Coronary artery (tissue), 2 donors: ENCODE results near the gene RIBC2.
"Not testable (repeated sequence)": the region's sequence is repeated elsewhere in the genome, so short reads cannot be mapped to it uniquely, and the experiment has no call there.

Experiments used
- DNase-seq: peaks from one replicate; pipeline ENCODE4 v3.0.0-alpha.2; 2017; ENCODE audit warnings: low spot score
- H3K27ac ChIP-seq, 2 donors: fragments of 200-600 bp; sonication (generic); one replicate each; pipeline ENCODE4 v1.5.1; 2016 to 2019
- H3K4me3 ChIP-seq: fragments of 200-600 bp; sonication (generic); 2 replicates; pipeline ENCODE4 v1.5.1; 2016; ENCODE audit warnings: mild to moderate bottlenecking, moderate library complexity
- CTCF ChIP-seq: fragments of 200-600 bp; sonication (generic); IDR thresholded peaks from one replicate; pipeline ENCODE4 v1.5.1; 2019; ENCODE audit warnings: antibody characterized with exemption

Gene RIBC2

GRCh38 chr22:45448431-45448830 is 34.9 kb downstream of the RIBC2 start:
- DNase-seq, result peak; percentile 85
- no peak for TF ChIP-seq CTCF
- peak overlapping the region in 1 of 2 donors; percentile 1 for H3K27ac ChIP-seq

GRCh38 chr22:45449442-45449841 is 35.9 kb downstream of the RIBC2 start:
- peak overlapping the region in 1 of 2 donors; percentile 83 for H3K27ac ChIP-seq
- DNase-seq, result not testable (repeated sequence)

More at GRCh38 chr22:45448431-45448830, 34.9 kb downstream of the RIBC2 start:
- H3K4me3 ChIP-seq, result no peak overlapping the region

GRCh38 chr22:45450101-45450785 is 36.8 kb downstream of the RIBC2 start:
- DNase-seq, result no peak
- peak overlapping the region; percentile 48 to 83 for H3K27ac ChIP-seq
- TF ChIP-seq CTCF, result no peak

More at GRCh38 chr22:45449442-45449841, 35.9 kb downstream of the RIBC2 start:
- H3K4me3 ChIP-seq, result not testable (repeated sequence)

GRCh38 chr22:45450921-45451651 is 37.6 kb downstream of the RIBC2 start:
- Histone ChIP-seq H3K27ac (peak overlapping the region; percentile 48 to 83), H3K4me3 (no peak overlapping the region)
- TF ChIP-seq CTCF, result no peak
- DNase-seq, result no peak

More at GRCh38 chr22:45450101-45450785, 36.8 kb downstream of the RIBC2 start:
- H3K4me3 ChIP-seq, result no peak overlapping the region

DNA sequence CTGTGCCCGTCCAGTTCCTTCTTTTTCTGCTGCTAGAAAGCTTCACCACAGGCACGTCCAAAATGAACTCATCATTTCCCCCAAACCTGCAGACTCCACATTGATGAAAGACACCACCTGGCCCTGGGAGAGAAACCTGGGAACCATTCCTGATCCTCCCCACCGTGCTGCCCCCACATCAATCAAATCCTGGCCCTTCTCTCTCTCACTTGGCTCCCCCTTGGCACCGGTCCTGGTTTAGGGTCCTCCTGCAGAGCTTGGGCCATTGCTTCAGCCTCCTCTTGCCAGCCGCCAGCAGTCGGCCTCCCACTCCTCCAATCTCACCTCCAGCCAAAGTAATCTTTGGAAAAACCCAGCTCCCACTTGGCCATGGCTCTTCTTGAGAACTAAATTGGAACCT is 38.5 kb downstream of the RIBC2 start:
- DNase-seq, result no peak
- no peak for TF ChIP-seq CTCF
- H3K27ac ChIP-seq, result peak overlapping the region in 1 of 2 donors; percentile 73

GRCh38 chr22:45452565-45453379 is 39.3 kb downstream of the RIBC2 start:
- Histone ChIP-seq H3K4me3 (no peak overlapping the region), H3K27ac (peak overlapping the region in 1 of 2 donors; percentile 73)
- no peak for DNase-seq
- no peak for TF ChIP-seq CTCF

More for the DNA sequence above, 38.5 kb downstream of the RIBC2 start:
- no peak overlapping the region for H3K4me3 ChIP-seq

- H3K27ac ChIP-seq, result peak overlapping the region in 1 of 2 donors; percentile 73
- DNase-seq, result no peak
- no peak overlapping the region for H3K4me3 ChIP-seq
- TF ChIP-seq CTCF, result no peak
Measured at GRCh38 chr22:45453764-45454163, 40.3 kb downstream of the RIBC2 start.
